ENCODE results near the gene CCDC146. TPM values are rescaled to one million over a fixed set of nuclear protein-coding genes. Genes with fewer than 3 reads are reported as not detected.

The CCDC146 gene
- total and polyA plus RNA-seq, 4 donors = 1.3 to 3.9 (median 3.1) TPM

GRCh38 chr7:77205706-77206105, 83.3 kb downstream of the CCDC146 start:
- no peaks in the 10 kb centered on the region for H3K27me3 ChIP-seq (ENCODE audit: control insufficient read depth in 4 of 4, insufficient read depth in 4 of 4, low read length in 3 of 4)
- WGBS = 99% methylated on average over 3 of the region's 3 CpGs
- H3K4me1 ChIP-seq (ENCODE audit: control insufficient read depth in 4 of 4, insufficient read depth in 4 of 4, low read length in 3 of 4) = peaks cover 1 to 16% (median 10%) of the 10 kb centered on the region in 4 donors
- H3K36me3 ChIP-seq (ENCODE audit: control insufficient read depth in 4 of 4, insufficient read depth in 3 of 4, low read depth in 1 of 4, low read length in 3 of 4) = no peaks in the 10 kb centered on the region
- no peak for DNase-seq (ENCODE audit: low spot score)
- no peak overlapping the region for H3K27ac ChIP-seq (ENCODE audit: low read depth in 1 of 2, low read length in 2 of 2)
- no peak for TF ChIP-seq MAX (IDR thresholded peaks at IDR 0.05)
- no peak for TF ChIP-seq EGR1 (IDR thresholded peaks at IDR 0.05; ENCODE audit: low read depth in 2 of 2)
- no peak for TF ChIP-seq RXRA (IDR thresholded peaks at IDR 0.05)
- no peak for TF ChIP-seq CTCF (IDR thresholded peaks at IDR 0.05; ENCODE audit: low read depth, low read length, missing input control)
- no peak for TF ChIP-seq TAF1 (conservative IDR thresholded peaks at IDR 0.05)
- no peak overlapping the region for H3K4me3 ChIP-seq (ENCODE audit: low read depth in 1 of 3, low read length in 3 of 3)
- no peak overlapping the region for H3K9ac ChIP-seq (ENCODE audit: low read depth in 1 of 2, low read length in 2 of 2)
- H3K9me3 ChIP-seq (ENCODE audit: control insufficient read depth in 4 of 4, low read length in 3 of 4) = peaks cover 6 to 11% (median 10%) of the 10 kb centered on the region in 4 donors

DNA sequence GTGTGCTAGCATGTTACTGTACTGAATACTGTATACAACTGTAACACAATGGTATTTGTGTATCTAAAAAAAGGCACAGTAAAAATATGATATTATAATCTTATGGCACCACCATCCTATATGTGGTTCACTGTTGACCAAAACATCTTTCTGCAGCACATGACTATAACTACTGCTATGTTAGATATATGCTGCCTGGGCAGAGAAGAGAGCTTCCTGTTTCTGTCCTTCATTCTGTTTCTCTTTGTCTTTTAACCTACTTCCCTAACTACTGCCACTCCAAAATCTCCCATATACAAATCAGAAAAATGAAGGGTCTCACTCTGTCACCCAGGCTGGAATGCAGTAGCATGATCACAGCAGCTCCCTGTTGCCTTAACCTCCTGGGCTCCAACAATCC, 86.0 kb downstream of the CCDC146 start:
- H3K9me3 ChIP-seq (ENCODE audit: control insufficient read depth in 4 of 4, low read length in 3 of 4) = peaks cover 6 to 11% (median 10%) of the 10 kb centered on the region in 4 donors
- no peaks in the 10 kb centered on the region for H3K4me1 ChIP-seq (ENCODE audit: control insufficient read depth in 4 of 4, insufficient read depth in 4 of 4, low read length in 3 of 4)
- H3K27me3 ChIP-seq (ENCODE audit: control insufficient read depth in 4 of 4, insufficient read depth in 4 of 4, low read length in 3 of 4) = no peaks in the 10 kb centered on the region

More for the DNA sequence above, 86.0 kb downstream of the CCDC146 start:
- no peak overlapping the region for H3K27ac ChIP-seq (ENCODE audit: low read depth in 1 of 2, low read length in 2 of 2)
- H3K4me3 ChIP-seq (ENCODE audit: low read depth in 1 of 3, low read length in 3 of 3) = no peak overlapping the region
- H3K9ac ChIP-seq (ENCODE audit: low read depth in 1 of 2, low read length in 2 of 2) = no peak overlapping the region
- TF ChIP-seq EGR1 (IDR thresholded peaks at IDR 0.05; ENCODE audit: low read depth in 2 of 2) (no peak), FOXA2 (IDR thresholded peaks at IDR 0.05) (no peak), NR2F2 (IDR thresholded peaks at IDR 0.05) (no peak), GABPA (IDR thresholded peaks at IDR 0.05 in 1 of 2, conservative IDR thresholded peaks at IDR 0.05 in 1 of 2) (no peak), TAF1 (conservative IDR thresholded peaks at IDR 0.05) (no peak), REST (IDR thresholded peaks at IDR 0.05) (no peak), JUND (IDR thresholded peaks at IDR 0.05) (no peak), RAD21 (IDR thresholded peaks at IDR 0.05) (no peak), RXRA (IDR thresholded peaks at IDR 0.05) (no peak), HNF4G (IDR thresholded peaks at IDR 0.05) (no peak), MAX (IDR thresholded peaks at IDR 0.05) (no peak), CTCF (IDR thresholded peaks at IDR 0.05; ENCODE audit: low read depth, low read length, missing input control) (no peak), HNF4A (conservative IDR thresholded peaks at IDR 0.05) (no peak)
- TF ChIP-seq, protein P1, sequence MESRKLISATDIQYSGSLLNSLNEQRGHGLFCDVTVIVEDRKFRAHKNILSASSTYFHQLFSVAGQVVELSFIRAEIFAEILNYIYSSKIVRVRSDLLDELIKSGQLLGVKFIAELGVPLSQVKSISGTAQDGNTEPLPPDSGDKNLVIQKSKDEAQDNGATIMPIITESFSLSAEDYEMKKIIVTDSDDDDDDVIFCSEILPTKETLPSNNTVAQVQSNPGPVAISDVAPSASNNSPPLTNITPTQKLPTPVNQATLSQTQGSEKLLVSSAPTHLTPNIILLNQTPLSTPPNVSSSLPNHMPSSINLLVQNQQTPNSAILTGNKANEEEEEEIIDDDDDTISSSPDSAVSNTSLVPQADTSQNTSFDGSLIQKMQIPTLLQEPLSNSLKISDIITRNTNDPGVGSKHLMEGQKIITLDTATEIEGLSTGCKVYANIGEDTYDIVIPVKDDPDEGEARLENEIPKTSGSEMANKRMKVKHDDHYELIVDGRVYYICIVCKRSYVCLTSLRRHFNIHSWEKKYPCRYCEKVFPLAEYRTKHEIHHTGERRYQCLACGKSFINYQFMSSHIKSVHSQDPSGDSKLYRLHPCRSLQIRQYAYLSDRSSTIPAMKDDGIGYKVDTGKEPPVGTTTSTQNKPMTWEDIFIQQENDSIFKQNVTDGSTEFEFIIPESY (IDR thresholded peaks at IDR 0.05) = no peak
- TF ChIP-seq, protein P2, sequence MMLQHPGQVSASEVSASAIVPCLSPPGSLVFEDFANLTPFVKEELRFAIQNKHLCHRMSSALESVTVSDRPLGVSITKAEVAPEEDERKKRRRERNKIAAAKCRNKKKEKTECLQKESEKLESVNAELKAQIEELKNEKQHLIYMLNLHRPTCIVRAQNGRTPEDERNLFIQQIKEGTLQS (IDR thresholded peaks at IDR 0.05) = no peak
- no peak for DNase-seq (ENCODE audit: low spot score)
- H3K36me3 ChIP-seq (ENCODE audit: control insufficient read depth in 4 of 4, insufficient read depth in 3 of 4, low read depth in 1 of 4, low read length in 3 of 4) = no peaks in the 10 kb centered on the region
